ENCODE data around the gene ARID1B.

Gene ARID1B

GRCh38 chr6:156954816-156955215 is 177.6 kb downstream of the ARID1B start:
- DNase-seq (ENCODE audit: low read depth in 1 of 2, low spot score in 1 of 2): no peak

GRCh38 chr6:156955494-156956183 is 178.5 kb downstream of the ARID1B start:
- DNase-seq (ENCODE audit: low read depth in 1 of 2, low spot score in 1 of 2): no peak

GRCh38 chr6:156956286-156956685 is 179.1 kb downstream of the ARID1B start:
- DNase-seq (ENCODE audit: low read depth in 1 of 2, low spot score in 1 of 2): no peak

GRCh38 chr6:156957931-156958547 is 180.9 kb downstream of the ARID1B start:
- no peak for DNase-seq (ENCODE audit: low read depth in 1 of 2, low spot score in 1 of 2)

GRCh38 chr6:156960525-156960924 is 183.3 kb downstream of the ARID1B start:
- DNase-seq (ENCODE audit: low read depth in 1 of 2, low spot score in 1 of 2): no peak

GRCh38 chr6:156961282-156961892 is 184.2 kb downstream of the ARID1B start:
- no peak for DNase-seq (ENCODE audit: low read depth in 1 of 2, low spot score in 1 of 2)

- no peak for DNase-seq (ENCODE audit: low read depth in 1 of 2, low spot score in 1 of 2)
Observed at GRCh38 chr6:156963712-156964700, 186.8 kb downstream of the ARID1B start.

GRCh38 chr6:156967852-156968251 is 190.7 kb downstream of the ARID1B start:
- no peak for DNase-seq (ENCODE audit: low read depth in 1 of 2, low spot score in 1 of 2)

GRCh38 chr6:156969233-156969632 is 192.1 kb downstream of the ARID1B start:
- DNase-seq (ENCODE audit: low read depth in 1 of 2, low spot score in 1 of 2): no peak

GRCh38 chr6:156970595-156971112 is 193.5 kb downstream of the ARID1B start:
- DNase-seq (ENCODE audit: low read depth in 1 of 2, low spot score in 1 of 2): no peak

- no peak for DNase-seq (ENCODE audit: low read depth in 1 of 2, low spot score in 1 of 2)
Observed at GRCh38 chr6:156971153-156971885, 194.1 kb downstream of the ARID1B start.

- DNase-seq (ENCODE audit: low read depth in 1 of 2, low spot score in 1 of 2): no peak
Observed at GRCh38 chr6:156972145-156972544, 195.0 kb downstream of the ARID1B start.

- no peak for DNase-seq (ENCODE audit: low read depth in 1 of 2, low spot score in 1 of 2)
Observed at GRCh38 chr6:156974830-156975261, 197.7 kb downstream of the ARID1B start.

- no peak for DNase-seq (ENCODE audit: low read depth in 1 of 2, low spot score in 1 of 2)
Observed at GRCh38 chr6:156975414-156975813, 198.2 kb downstream of the ARID1B start.

- DNase-seq (ENCODE audit: low read depth in 1 of 2, low spot score in 1 of 2): no peak
Observed at GRCh38 chr6:156976216-156977127, 199.3 kb downstream of the ARID1B start.

- DNase-seq (ENCODE audit: low read depth in 1 of 2, low spot score in 1 of 2): no peak
Observed at GRCh38 chr6:156977527-156978291, 200.5 kb downstream of the ARID1B start.

- no peak for DNase-seq (ENCODE audit: low read depth in 1 of 2, low spot score in 1 of 2)
Observed at GRCh38 chr6:156978948-156979347, 201.8 kb downstream of the ARID1B start.

GRCh38 chr6:156980515-156980914 is 203.3 kb downstream of the ARID1B start:
- DNase-seq (ENCODE audit: low read depth in 1 of 2, low spot score in 1 of 2): no peak

GRCh38 chr6:156980948-156981347 is 203.8 kb downstream of the ARID1B start:
- DNase-seq (ENCODE audit: low read depth in 1 of 2, low spot score in 1 of 2): no peak
